Gastroesophageal sphincter (tissue), 3 donors: ENCODE results near the gene CAMKMT.

Source experiments
- POLR2A ChIP-seq, 2 donors: fragments of 450-650 bp; IDR thresholded peaks; one replicate each; pipeline ENCODE4 v1.6.1; 2017; ENCODE audit warnings: antibody characterized with exemption in 2 of 2, mild to moderate bottlenecking in 2 of 2, moderate library complexity in 1 of 2
- TF ChIP-seq, protein P1 (sequence below), 4 experiments: fragments of 200-600 bp in 2 of 4; fragments of 450-650 bp in 2 of 4; sonication (generic) in 1 of 4; IDR thresholded peaks; one replicate each; pipeline ENCODE4 v1.5.1; 2017 to 2019; ENCODE audit warnings: antibody characterized with exemption in 4 of 4, mild to moderate bottlenecking in 2 of 4, moderate library complexity in 2 of 4

- TF ChIP-seq, protein P1, sequence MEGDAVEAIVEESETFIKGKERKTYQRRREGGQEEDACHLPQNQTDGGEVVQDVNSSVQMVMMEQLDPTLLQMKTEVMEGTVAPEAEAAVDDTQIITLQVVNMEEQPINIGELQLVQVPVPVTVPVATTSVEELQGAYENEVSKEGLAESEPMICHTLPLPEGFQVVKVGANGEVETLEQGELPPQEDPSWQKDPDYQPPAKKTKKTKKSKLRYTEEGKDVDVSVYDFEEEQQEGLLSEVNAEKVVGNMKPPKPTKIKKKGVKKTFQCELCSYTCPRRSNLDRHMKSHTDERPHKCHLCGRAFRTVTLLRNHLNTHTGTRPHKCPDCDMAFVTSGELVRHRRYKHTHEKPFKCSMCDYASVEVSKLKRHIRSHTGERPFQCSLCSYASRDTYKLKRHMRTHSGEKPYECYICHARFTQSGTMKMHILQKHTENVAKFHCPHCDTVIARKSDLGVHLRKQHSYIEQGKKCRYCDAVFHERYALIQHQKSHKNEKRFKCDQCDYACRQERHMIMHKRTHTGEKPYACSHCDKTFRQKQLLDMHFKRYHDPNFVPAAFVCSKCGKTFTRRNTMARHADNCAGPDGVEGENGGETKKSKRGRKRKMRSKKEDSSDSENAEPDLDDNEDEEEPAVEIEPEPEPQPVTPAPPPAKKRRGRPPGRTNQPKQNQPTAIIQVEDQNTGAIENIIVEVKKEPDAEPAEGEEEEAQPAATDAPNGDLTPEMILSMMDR (IDR thresholded peaks at IDR 0.05): peak in 3 of 4 experiments; percentile 26 to 49 (median 27)
- TF ChIP-seq POLR2A (IDR thresholded peaks at IDR 0.05): no peak
Measured at GRCh38 chr2:44392338-44392943, 30.7 kb downstream of the CAMKMT start.
